22Rv1 (cell line): Measurements from ENCODE around the gene NRP1.

Experiments
- ZFX ChIP-seq: fragments of 450-650 bp; IDR thresholded peaks from 2 replicates; pipeline ENCODE4 v1.6.1; 2017; ENCODE audit warnings: antibody characterized with exemption, borderline replicate concordance
- TF ChIP-seq, protein P1 (sequence below): fragments of 450-650 bp; IDR thresholded peaks from 2 replicates; pipeline ENCODE4 v1.5.1; 2017; ENCODE audit warnings: mild to moderate bottlenecking

DNA sequence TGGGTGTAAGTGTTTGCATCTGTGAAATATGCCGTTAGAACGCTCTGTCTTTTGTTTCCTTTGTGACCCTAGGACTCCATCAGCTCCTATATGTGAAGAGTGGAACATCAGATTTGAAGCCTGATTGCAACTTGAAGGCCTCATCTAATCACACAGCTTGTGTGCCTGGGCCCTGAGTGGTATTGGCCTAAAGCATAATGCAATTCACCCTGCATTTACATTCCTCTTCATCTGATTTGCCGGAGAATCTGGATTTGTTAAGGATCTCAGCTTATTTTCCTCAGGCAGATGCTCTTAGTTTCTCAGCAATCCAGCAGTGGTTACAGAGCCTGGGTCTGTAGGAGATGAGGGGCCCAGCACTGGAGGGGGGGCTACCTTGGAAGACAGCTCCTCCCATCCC, 193.2 kb downstream of the NRP1 start:
- TF ChIP-seq, protein P1, sequence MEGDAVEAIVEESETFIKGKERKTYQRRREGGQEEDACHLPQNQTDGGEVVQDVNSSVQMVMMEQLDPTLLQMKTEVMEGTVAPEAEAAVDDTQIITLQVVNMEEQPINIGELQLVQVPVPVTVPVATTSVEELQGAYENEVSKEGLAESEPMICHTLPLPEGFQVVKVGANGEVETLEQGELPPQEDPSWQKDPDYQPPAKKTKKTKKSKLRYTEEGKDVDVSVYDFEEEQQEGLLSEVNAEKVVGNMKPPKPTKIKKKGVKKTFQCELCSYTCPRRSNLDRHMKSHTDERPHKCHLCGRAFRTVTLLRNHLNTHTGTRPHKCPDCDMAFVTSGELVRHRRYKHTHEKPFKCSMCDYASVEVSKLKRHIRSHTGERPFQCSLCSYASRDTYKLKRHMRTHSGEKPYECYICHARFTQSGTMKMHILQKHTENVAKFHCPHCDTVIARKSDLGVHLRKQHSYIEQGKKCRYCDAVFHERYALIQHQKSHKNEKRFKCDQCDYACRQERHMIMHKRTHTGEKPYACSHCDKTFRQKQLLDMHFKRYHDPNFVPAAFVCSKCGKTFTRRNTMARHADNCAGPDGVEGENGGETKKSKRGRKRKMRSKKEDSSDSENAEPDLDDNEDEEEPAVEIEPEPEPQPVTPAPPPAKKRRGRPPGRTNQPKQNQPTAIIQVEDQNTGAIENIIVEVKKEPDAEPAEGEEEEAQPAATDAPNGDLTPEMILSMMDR: no peak
- TF ChIP-seq ZFX: no peak
